H7 (cell line): Measurements from ENCODE around the gene NCOA5. TPM values are rescaled to one million over a fixed set of nuclear protein-coding genes. Genes with fewer than 3 reads are reported as not detected.

Experiments
- DNase-seq: peaks from one replicate; pipeline ENCODE4 v3.0.0; 2012
- H3K27me3 ChIP-seq: 2 replicates; pipeline ENCODE4 v1.6.0; 2011; ENCODE audit warnings: mild to moderate bottlenecking, low read length; ENCODE audit not compliant: control insufficient read depth, insufficient read depth
- H3K36me3 ChIP-seq: replicated peaks from 2 replicates; pipeline ENCODE4 v1.5.1; 2011; ENCODE audit warnings: low read length; ENCODE audit not compliant: control insufficient read depth, insufficient read depth
- H3K4me3 ChIP-seq: 2 replicates; pipeline ENCODE4 v1.5.1; 2011; ENCODE audit warnings: low read depth, mild to moderate bottlenecking, control low read depth, low read length, moderate library complexity; ENCODE audit not compliant: insufficient read depth
- total RNA-seq: library from RNA; depleted of rRNA; stranded (reverse); fragments of >200 nt; shearing (Covaris generic); gene quantifications from 2 replicates; pipeline ENCODE4 v1.2.3, GENCODE V29; 2014

NCOA5 gene
- total RNA-seq, 1 experiment from 2014 or later = 12.2 TPM

- H3K36me3 ChIP-seq = no peaks in the 10 kb centered on the region
- peaks cover 63% of the 10 kb centered on the region for H3K27me3 ChIP-seq
- no peak overlapping the region for H3K4me3 ChIP-seq
These were observed 54.0 kb downstream of the NCOA5 start for GRCh38 chr20:46035713-46036112.

DNA sequence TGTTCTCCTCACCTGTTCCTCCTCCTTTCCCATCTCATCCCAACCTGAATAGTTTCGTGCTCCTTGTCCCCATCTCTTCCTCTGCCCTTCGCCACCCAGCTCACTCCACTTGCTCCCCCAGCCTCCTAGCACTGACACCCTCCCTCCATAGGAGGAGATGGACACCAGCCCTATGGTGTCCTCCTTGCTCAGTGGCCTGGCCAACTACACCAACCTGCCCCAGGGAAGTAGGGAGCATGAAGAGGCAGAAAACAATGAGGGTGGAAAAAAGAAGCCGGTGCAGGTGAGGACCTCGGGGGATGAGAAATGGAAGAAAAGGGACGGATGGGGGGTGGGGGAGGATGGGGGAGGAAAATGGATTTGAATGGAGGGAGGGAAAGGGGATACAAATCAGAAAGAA is 54.5 kb downstream of the NCOA5 start:
- no peak overlapping the region for H3K4me3 ChIP-seq
- no peak for DNase-seq
- peaks cover 66% of the 10 kb centered on the region for H3K27me3 ChIP-seq

More at GRCh38 chr20:46035713-46036112, 54.0 kb downstream of the NCOA5 start:
- DNase-seq = no peak

GRCh38 chr20:46034039-46034438 is 55.7 kb downstream of the NCOA5 start:
- no peaks in the 10 kb centered on the region for H3K36me3 ChIP-seq
- H3K4me3 ChIP-seq = no peak overlapping the region
- DNase-seq = no peak
- peaks cover 76% of the 10 kb centered on the region for H3K27me3 ChIP-seq

More for the DNA sequence above, 54.5 kb downstream of the NCOA5 start:
- no peaks in the 10 kb centered on the region for H3K36me3 ChIP-seq

DNA sequence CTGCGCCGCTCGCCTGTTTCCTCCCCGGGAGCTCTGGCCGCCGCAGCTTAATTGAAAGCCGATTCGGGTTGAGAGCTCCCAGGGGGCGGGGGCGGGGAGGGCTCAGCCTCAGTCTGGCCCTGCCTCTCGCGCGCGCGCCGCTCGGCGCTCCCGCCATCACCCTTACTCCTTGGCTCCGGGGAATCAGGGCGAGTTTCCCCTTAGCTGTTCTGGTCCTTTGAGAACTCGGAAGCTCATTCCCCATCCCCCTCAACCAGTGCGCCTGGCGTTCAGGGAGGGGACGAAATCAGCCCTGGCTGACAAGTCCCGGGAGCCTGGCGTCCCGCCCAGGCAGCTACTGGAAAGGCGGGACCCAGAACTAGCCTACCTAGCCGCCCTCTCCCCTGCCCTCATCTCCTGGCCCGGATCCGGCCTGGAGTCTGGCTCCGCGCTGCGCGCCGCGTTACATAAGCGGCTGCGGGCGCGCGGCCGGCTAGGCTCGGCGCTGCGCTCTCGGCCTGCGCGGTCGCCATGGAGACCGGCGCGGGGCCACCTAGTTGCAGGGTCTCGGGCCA is 58.0 kb downstream of the NCOA5 start:
- H3K4me3 ChIP-seq = peak overlapping the region; percentile 50
- no peaks in the 10 kb centered on the region for H3K36me3 ChIP-seq

GRCh38 chr20:46031014-46031569 is 58.7 kb downstream of the NCOA5 start:
- H3K4me3 ChIP-seq = peak overlapping the region; percentile 50; the same call in 1 of the 2 replicates
- no peak for DNase-seq
- H3K36me3 ChIP-seq = no peaks in the 10 kb centered on the region
- peaks cover 94% of the 10 kb centered on the region for H3K27me3 ChIP-seq

More for the DNA sequence above, 58.0 kb downstream of the NCOA5 start:
- peak; percentile 90 for DNase-seq
- H3K27me3 ChIP-seq = peaks cover 92% of the 10 kb centered on the region

- Histone ChIP-seq H3K36me3 (no peaks in the 10 kb centered on the region), H3K27me3 (peaks cover 97% of the 10 kb centered on the region), H3K4me3 (no peak overlapping the region)
- DNase-seq = peak; percentile 67
These were observed 59.3 kb downstream of the NCOA5 start for GRCh38 chr20:46030284-46031013.

DNA sequence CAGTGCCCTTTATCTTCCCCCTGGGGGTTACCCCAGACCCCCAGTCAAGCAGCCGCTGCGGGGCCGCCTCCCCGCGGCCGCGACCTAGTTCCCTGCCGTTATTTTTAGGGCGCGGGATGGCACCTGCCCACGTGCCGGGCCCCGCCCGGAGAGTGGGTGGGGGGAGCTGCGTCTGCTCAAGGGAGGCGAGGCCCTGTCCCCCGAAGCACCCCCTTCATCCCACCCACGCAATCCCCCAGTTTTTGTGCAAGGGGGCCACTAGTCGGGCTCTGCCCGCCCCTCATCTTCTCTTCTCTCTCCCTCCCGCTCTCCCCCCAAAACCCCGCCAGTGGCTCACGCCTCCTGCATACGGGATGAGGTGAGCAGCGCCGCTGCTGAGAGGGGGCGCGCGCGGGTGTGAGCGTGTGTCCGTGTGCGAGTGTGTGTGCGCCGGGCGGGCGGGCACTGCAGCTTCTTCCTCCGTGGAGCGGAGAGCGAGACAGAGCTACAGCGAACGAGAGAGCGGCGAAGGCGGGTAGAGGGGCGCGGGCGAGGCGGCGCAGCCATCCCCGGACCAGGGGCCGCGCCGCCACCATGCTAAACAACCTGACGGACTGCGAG is 60.9 kb downstream of the NCOA5 start, which contains the start of gene SLC12A5:
SLC12A5 (plus strand) TSS at position 444 of the 600 bp plus-strand sequence; CDS start at position 574, 130 bp downstream.
- Histone ChIP-seq H3K27me3 (peaks cover 93% of the 10 kb centered on the region), H3K36me3 (no peaks in the 10 kb centered on the region), H3K4me3 (no peak within 1 kb of the TSS)
- no peak for DNase-seq

DNA sequence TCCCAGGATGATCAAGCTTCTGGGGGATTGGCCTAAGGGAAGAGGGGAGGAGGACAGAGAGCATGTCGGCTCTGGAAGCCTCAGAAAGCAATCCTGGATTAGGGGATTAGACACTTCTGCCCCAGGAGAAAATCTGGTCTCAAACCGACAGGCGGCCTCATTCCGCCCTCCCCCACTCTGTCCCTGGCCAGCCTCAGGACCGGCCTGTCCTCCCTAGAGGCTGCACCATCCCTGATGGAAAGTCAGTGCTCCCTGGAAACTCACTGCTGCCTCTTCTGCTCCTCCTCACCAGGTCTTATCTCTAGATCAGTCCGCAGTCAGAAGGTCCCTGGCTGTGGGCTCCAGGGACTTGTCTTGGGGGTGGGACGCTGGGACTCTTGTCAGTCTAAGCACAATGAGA is 61.7 kb downstream of the NCOA5 start:
- Histone ChIP-seq H3K27me3 (peaks cover 93% of the 10 kb centered on the region), H3K4me3 (no peak overlapping the region), H3K36me3 (no peaks in the 10 kb centered on the region)
- no peak for DNase-seq

DNA sequence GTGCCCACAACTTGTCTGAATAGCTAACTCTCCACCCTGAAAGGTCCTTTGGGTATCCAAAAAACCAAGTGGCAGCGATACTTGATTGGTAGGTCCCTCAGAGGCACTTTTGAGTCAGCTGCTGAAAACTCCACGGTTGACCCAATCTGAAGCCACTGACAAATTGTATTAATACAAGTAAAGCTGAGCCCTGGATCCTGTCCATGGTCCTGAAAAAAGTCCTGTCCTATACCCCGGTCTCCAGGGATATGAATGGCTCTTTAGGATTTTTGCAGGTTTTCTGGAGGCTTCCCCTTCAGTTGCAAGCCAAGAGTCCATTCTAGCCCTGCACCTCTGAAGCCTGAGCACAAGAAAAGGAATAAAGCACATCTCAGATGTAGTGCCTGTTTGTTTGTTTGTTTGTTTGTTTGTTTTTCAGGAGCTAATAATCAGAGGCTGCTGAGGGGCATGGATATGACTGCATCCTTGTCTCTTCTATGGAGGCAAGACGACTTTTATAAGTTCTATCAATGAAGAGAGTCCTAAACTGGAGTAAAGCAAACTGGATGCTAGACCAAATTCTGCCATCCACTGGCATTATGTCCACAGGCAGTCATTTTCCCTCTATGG is 62.4 kb downstream of the NCOA5 start:
- peak; percentile 77 for DNase-seq
- Histone ChIP-seq H3K27me3 (peaks cover 89% of the 10 kb centered on the region), H3K4me3 (no peak overlapping the region), H3K36me3 (no peaks in the 10 kb centered on the region)

DNA sequence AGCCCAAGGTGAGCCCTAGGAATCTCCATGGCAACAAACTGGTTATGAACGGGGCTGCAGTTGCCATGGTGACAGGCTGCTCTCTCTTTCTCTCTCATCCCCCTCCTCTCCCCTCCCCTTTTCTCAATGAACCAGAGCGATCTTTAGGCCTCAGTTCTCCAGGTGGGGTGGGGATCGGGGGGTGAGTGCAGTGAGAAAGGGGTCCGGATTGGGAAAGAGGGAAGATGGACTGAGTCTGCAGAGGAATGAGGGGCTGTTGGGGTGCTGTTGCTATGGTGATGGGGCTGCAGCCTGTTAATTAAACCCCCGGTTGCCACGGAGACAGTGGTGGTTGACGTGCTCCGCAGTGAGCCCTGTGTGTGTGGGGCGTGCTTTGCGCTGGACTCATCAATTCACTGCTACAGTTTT is 64.4 kb downstream of the NCOA5 start:
- Histone ChIP-seq H3K27me3 (peaks cover 69% of the 10 kb centered on the region), H3K4me3 (no peak overlapping the region), H3K36me3 (no peaks in the 10 kb centered on the region)
- no peak for DNase-seq

GRCh38 chr20:46023999-46024398 is 65.8 kb downstream of the NCOA5 start:
- no peak for DNase-seq
- peaks cover 55% of the 10 kb centered on the region for H3K27me3 ChIP-seq
- H3K4me3 ChIP-seq = no peak overlapping the region
- no peaks in the 10 kb centered on the region for H3K36me3 ChIP-seq

DNA sequence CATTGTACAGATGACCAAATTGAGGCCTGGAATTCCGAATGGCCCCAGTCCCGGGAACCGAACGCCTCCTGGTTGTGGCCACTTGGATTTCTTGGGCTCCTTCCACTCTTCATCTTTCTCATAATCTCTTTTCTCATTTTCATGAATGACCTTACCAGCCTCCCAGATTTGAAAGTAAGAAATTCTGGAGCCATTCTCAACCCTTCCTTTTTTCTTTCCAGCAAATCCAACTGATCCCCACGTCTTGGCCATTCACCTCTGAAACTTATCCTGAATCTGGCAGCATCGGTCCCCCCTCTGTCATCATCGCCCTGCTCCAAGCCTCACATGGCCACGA is 66.6 kb downstream of the NCOA5 start:
- H3K27me3 ChIP-seq = peaks cover 47% of the 10 kb centered on the region
- no peak overlapping the region for H3K4me3 ChIP-seq
- no peak for DNase-seq
- H3K36me3 ChIP-seq = no peaks in the 10 kb centered on the region

DNA sequence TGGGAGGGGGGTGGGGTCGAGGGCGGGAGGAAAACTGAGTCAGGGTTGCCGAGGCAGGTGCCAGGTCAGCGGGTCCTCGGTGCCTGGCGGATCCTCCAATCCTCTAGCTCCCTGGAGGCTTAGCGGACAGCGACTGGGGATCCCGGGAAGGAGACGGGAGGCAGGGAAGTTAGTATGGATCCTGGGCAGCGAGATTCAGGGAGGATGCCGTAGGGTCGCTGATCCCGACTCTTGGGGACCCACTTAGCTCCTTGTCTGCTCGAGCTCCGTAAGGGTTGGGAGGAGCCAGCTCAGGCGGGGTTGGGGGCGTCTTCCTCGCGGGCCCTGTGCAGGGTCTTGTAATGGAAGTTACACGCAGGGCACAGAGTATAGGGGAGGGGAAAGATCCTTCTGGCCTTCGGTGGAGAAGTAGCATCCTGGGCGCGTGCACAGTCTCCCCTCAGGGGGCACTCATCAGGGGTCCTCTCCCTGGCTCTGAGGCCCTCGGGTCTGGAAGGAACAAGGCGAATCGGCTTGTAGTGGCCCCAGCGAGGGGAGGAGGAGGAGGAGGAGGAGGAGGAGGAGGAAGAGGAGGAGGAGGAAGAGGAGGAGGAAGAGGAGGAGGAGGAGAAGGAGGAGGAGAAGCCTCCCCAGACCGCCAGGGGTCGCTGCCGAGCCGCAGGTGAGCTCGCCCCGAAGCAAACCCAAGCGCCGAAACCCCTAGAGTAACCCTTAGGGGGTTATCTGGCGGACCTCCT is 67.2 kb downstream of the NCOA5 start:
- peak overlapping the region; percentile 64 for H3K4me3 ChIP-seq
- H3K36me3 ChIP-seq = no peaks in the 10 kb centered on the region
- peak; percentile 90 for DNase-seq
- H3K27me3 ChIP-seq = peaks cover 41% of the 10 kb centered on the region
